HG02943 (cell line): Measurements from ENCODE around the gene KCNE2.
"Not testable (repeated sequence)": the region's sequence is repeated elsewhere in the genome, so short reads cannot be mapped to it uniquely, and the experiment has no call there.

Experiments
- ATAC-seq: cut with Tn5 transposase; IDR thresholded peaks from one replicate; pipeline ENCODE4 v1.9.1; 2021; ENCODE audit warnings: mild to moderate bottlenecking, low read depth, moderate library complexity; ENCODE audit not compliant: unreplicated experiment

KCNE2 gene

GRCh38 chr21:34352556-34352955, 11.2 kb upstream of the KCNE2 start:
- no peak for ATAC-seq

- ATAC-seq, result no peak
Measured at GRCh38 chr21:34353182-34353581, 10.6 kb upstream of the KCNE2 start.

- ATAC-seq, result no peak
Measured at GRCh38 chr21:34354836-34355235, 9.0 kb upstream of the KCNE2 start.

- no peak for ATAC-seq
Measured at GRCh38 chr21:34355570-34355969, 8.2 kb upstream of the KCNE2 start.

- ATAC-seq, result no peak
Measured at GRCh38 chr21:34357889-34358288, 5.9 kb upstream of the KCNE2 start.

- no peak for ATAC-seq
Measured at GRCh38 chr21:34358866-34359265, 4.9 kb upstream of the KCNE2 start.

GRCh38 chr21:34360488-34361241, 3.1 kb upstream of the KCNE2 start:
- ATAC-seq, result no peak

GRCh38 chr21:34362136-34362444, 1.7 kb upstream of the KCNE2 start:
- ATAC-seq, result no peak

- ATAC-seq, result no peak
Measured at GRCh38 chr21:34362670-34363069, 1.1 kb upstream of the KCNE2 start.

GRCh38 chr21:34364921-34365320, 1.1 kb downstream of the KCNE2 start:
- no peak for ATAC-seq

- no peak for ATAC-seq
Measured at GRCh38 chr21:34365809-34366208, 2.0 kb downstream of the KCNE2 start.

- no peak for ATAC-seq
Measured at GRCh38 chr21:34367320-34367935, 3.6 kb downstream of the KCNE2 start.

GRCh38 chr21:34369741-34370140, 5.9 kb downstream of the KCNE2 start:
- ATAC-seq, result no peak

- no peak for ATAC-seq
Measured at GRCh38 chr21:34372321-34372720, 8.5 kb downstream of the KCNE2 start.

- not testable (repeated sequence) for ATAC-seq
Measured at GRCh38 chr21:34374462-34374861, 10.7 kb downstream of the KCNE2 start.

GRCh38 chr21:34374940-34375618, 11.3 kb downstream of the KCNE2 start, which contains the start of gene SMIM11:
Gene SMIM11, plus strand, starts transcription at chr21:34375507. Its CDS starts 3,998 bp downstream, at chr21:34379505.
- ATAC-seq, result peak; percentile 95

- ATAC-seq, result peak; percentile 51
Measured at GRCh38 chr21:34375619-34375972, 11.8 kb downstream of the KCNE2 start.

GRCh38 chr21:34383138-34383537, 19.3 kb downstream of the KCNE2 start:
- ATAC-seq, result not testable (repeated sequence)

GRCh38 chr21:34383724-34384415, 20.1 kb downstream of the KCNE2 start:
- peak; percentile 87 for ATAC-seq

- not testable (repeated sequence) for ATAC-seq
Measured at GRCh38 chr21:34400522-34400921, 36.7 kb downstream of the KCNE2 start.

GRCh38 chr21:34404742-34405141, 40.9 kb downstream of the KCNE2 start:
- not testable (repeated sequence) for ATAC-seq
